ENCODE measurements around the gene SH2D6. TPM values are rescaled to one million over a fixed set of nuclear protein-coding genes. Genes with fewer than 3 reads are reported as not detected.

Gene SH2D6
- total and polyA plus RNA-seq, 9 of the 15 experiments (the other 6 are each of a cell fraction or from before 2014, with no cell fraction given): 0.07 to 0.76 (median 0.33) TPM; not detected in 2

DNA sequence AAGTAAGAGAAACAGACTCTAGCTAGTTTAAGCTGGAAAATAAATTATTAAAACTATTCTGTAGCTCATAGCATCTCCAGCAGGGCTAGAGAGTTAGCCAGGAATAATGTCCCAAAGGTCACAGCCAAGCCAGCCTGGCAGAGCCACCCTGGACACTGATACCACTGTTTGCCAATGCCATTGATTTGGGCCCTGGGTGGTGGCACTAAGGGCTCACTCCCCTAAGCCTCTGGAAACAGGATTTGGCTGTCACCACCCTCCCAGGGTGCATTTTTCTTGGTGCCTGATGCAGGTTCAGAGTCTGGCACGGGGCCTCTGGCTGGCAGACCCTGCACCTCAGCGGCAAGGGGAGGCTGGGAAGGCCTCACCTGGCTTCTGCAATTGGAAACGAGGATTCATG, 7.1 kb downstream of the SH2D6 start:
- H3K9me1 ChIP-seq (ENCODE audit: control insufficient read depth, insufficient read depth, low read length): no peaks in the 10 kb centered on the region
- no peaks in the 10 kb centered on the region for H3K9me3 ChIP-seq (replicated peaks; ENCODE audit: control insufficient read depth, insufficient read depth, low read depth, low read length)
- no peak overlapping the region for H3K4me2 ChIP-seq (ENCODE audit: insufficient read depth, low read length)
- no peaks in the 10 kb centered on the region for H3K27me3 ChIP-seq (ENCODE audit: control insufficient read depth in 2 of 2, insufficient read depth in 2 of 2, low read length in 2 of 2)
- ChIA-PET POLR2A (interaction anchor here (0.6 to 63.9 kb wide), 2 partner anchors 120 to 347 kb away, joined by 3 to 1576 read pairs; partner anchors contain the start of gene MAT2A), CTCF (ENCODE audit: low intra/inter-chr PET ratio) (no interaction called here)
- H3K79me2 ChIP-seq (ENCODE audit: control insufficient read depth, insufficient read depth, low read length): peaks cover 9% of the 10 kb centered on the region; the same call in 2 of the 3 replicates
- H4K20me1 ChIP-seq (replicated peaks; ENCODE audit: control insufficient read depth, insufficient read depth, low read length): no peaks in the 10 kb centered on the region
- H3K4me3 ChIP-seq: no peak overlapping the region
- H3K36me3 ChIP-seq (ENCODE audit: control insufficient read depth, insufficient read depth, low read length): no peaks in the 10 kb centered on the region
- H3K27ac ChIP-seq (ENCODE audit: extremely low read depth, low read depth, low read length): no peak overlapping the region
- no peak for DNase-seq (ENCODE audit: extremely low read depth in 1 of 4, low spot score in 3 of 4)
- peaks cover 52 to 57% of the 10 kb centered on the region in 2 experiments for H3K4me1 ChIP-seq (replicated peaks in 1 of 2; ENCODE audit: control insufficient read depth in 2 of 2, insufficient read depth in 2 of 2, low read length in 2 of 2)
- intact Hi-C loops (cut with micrococcal nuclease): no loop called here
- TF ChIP-seq KLF1 (tag; IDR thresholded peaks at IDR 0.05): no peak
- no peak for TF ChIP-seq ARNT (IDR thresholded peaks at IDR 0.05)
- TF ChIP-seq ZNF174 (CRISPR knock-in tag; IDR thresholded peaks at IDR 0.05): no peak
- FAIRE-seq: no peak
- in situ Hi-C loops (cut with MboI): no loop called here
- peak overlapping the region in 1 of 2 experiments; percentile 74; a peak in 1 of 4 replicates for H3K9ac ChIP-seq (ENCODE audit: insufficient read depth in 1 of 2, low read depth in 2 of 2, low read length in 2 of 2)
- no peak overlapping the region for H2AFZ ChIP-seq (ENCODE audit: low read depth, low read length)
- no TSS peak for BruUV-seq (replicated peaks)
- ATAC-seq: no peak
- 83% methylated on average over 3 of the region's 3 CpGs for WGBS (ENCODE audit: insufficient coverage, low coverage, missing lambda C conversion rate)

DNA sequence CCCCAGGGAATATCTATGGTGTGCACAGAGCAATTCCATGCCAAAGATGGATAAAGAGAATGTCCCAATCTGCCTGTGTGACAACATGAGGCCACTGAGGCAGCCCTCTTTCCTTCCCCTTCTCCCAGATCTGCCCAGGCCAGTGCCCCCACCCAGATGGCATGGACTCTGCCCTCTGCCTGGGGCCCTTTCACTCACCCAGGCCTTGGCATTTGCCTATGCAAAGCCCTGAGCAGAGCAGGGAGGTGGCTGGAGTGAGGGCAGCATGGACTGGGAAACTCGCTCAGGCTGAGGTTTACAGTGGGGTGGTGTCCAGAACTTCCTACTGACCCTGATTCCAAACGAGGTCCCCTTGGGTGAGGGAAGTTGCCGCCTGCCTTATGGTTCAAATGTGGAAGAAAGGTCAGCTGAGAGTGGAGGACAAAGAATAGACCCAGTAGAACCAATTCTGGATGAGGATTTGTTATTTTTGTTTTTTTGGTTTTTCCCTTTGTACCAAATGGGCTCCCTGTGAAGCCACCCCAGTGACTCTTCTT, 8.9 kb downstream of the SH2D6 start:
- Histone ChIP-seq H3K79me2 (ENCODE audit: control insufficient read depth, insufficient read depth, low read length) (no peaks in the 10 kb centered on the region), H3K9ac (ENCODE audit: insufficient read depth in 1 of 2, low read depth in 2 of 2, low read length in 2 of 2) (peak overlapping the region in 1 of 2 experiments; percentile 83; a peak in 2 of 4 replicates), H2AFZ (ENCODE audit: low read depth, low read length) (no peak overlapping the region), H3K9me3 (replicated peaks; ENCODE audit: control insufficient read depth, insufficient read depth, low read depth, low read length) (no peaks in the 10 kb centered on the region), H3K9me1 (ENCODE audit: control insufficient read depth, insufficient read depth, low read length) (no peaks in the 10 kb centered on the region), H3K4me3 (no peak overlapping the region), H3K4me1 (replicated peaks in 1 of 2; ENCODE audit: control insufficient read depth in 2 of 2, insufficient read depth in 2 of 2, low read length in 2 of 2) (peaks cover 41 to 42% of the 10 kb centered on the region in 2 experiments), H3K36me3 (ENCODE audit: control insufficient read depth, insufficient read depth, low read length) (no peaks in the 10 kb centered on the region), H3K27ac (ENCODE audit: extremely low read depth, low read depth, low read length) (no peak overlapping the region), H4K20me1 (replicated peaks; ENCODE audit: control insufficient read depth, insufficient read depth, low read length) (no peaks in the 10 kb centered on the region), H3K27me3 (ENCODE audit: control insufficient read depth in 2 of 2, insufficient read depth in 2 of 2, low read length in 2 of 2) (no peaks in the 10 kb centered on the region), H3K4me2 (ENCODE audit: insufficient read depth, low read length) (no peak overlapping the region)
- ATAC-seq: no peak
- no peak for DNase-seq (ENCODE audit: extremely low read depth in 1 of 4, low spot score in 3 of 4)
- in situ Hi-C loops (cut with MboI) (no loop called here), intact Hi-C loops (cut with micrococcal nuclease) (no loop called here)
- FAIRE-seq: no peak
- no TSS peak for BruUV-seq (replicated peaks)
- POLR2A ChIA-PET: interaction anchor here (0.6 to 63.9 kb wide), 6 partner anchors 8 to 118 kb away, joined by 3 to 1576 read pairs (median 5); partner anchors contain the start of gene MAT2A
- CTCF ChIA-PET (ENCODE audit: low intra/inter-chr PET ratio): no interaction called here
- 49% methylated on average over 3 of the region's 3 CpGs for WGBS (ENCODE audit: insufficient coverage, low coverage, missing lambda C conversion rate)
- TF ChIP-seq, protein P1, sequence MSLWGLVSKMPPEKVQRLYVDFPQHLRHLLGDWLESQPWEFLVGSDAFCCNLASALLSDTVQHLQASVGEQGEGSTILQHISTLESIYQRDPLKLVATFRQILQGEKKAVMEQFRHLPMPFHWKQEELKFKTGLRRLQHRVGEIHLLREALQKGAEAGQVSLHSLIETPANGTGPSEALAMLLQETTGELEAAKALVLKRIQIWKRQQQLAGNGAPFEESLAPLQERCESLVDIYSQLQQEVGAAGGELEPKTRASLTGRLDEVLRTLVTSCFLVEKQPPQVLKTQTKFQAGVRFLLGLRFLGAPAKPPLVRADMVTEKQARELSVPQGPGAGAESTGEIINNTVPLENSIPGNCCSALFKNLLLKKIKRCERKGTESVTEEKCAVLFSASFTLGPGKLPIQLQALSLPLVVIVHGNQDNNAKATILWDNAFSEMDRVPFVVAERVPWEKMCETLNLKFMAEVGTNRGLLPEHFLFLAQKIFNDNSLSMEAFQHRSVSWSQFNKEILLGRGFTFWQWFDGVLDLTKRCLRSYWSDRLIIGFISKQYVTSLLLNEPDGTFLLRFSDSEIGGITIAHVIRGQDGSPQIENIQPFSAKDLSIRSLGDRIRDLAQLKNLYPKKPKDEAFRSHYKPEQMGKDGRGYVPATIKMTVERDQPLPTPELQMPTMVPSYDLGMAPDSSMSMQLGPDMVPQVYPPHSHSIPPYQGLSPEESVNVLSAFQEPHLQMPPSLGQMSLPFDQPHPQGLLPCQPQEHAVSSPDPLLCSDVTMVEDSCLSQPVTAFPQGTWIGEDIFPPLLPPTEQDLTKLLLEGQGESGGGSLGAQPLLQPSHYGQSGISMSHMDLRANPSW (CRISPR knock-in tag; IDR thresholded peaks at IDR 0.05): no peak
- TF ChIP-seq, protein P2, sequence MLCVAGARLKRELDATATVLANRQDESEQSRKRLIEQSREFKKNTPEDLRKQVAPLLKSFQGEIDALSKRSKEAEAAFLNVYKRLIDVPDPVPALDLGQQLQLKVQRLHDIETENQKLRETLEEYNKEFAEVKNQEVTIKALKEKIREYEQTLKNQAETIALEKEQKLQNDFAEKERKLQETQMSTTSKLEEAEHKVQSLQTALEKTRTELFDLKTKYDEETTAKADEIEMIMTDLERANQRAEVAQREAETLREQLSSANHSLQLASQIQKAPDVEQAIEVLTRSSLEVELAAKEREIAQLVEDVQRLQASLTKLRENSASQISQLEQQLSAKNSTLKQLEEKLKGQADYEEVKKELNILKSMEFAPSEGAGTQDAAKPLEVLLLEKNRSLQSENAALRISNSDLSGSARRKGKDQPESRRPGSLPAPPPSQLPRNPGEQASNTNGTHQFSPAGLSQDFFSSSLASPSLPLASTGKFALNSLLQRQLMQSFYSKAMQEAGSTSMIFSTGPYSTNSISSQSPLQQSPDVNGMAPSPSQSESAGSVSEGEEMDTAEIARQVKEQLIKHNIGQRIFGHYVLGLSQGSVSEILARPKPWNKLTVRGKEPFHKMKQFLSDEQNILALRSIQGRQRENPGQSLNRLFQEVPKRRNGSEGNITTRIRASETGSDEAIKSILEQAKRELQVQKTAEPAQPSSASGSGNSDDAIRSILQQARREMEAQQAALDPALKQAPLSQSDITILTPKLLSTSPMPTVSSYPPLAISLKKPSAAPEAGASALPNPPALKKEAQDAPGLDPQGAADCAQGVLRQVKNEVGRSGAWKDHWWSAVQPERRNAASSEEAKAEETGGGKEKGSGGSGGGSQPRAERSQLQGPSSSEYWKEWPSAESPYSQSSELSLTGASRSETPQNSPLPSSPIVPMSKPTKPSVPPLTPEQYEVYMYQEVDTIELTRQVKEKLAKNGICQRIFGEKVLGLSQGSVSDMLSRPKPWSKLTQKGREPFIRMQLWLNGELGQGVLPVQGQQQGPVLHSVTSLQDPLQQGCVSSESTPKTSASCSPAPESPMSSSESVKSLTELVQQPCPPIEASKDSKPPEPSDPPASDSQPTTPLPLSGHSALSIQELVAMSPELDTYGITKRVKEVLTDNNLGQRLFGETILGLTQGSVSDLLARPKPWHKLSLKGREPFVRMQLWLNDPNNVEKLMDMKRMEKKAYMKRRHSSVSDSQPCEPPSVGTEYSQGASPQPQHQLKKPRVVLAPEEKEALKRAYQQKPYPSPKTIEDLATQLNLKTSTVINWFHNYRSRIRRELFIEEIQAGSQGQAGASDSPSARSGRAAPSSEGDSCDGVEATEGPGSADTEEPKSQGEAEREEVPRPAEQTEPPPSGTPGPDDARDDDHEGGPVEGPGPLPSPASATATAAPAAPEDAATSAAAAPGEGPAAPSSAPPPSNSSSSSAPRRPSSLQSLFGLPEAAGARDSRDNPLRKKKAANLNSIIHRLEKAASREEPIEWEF (CRISPR knock-in tag; IDR thresholded peaks at IDR 0.05): no peak
- TF ChIP-seq DPF2 (IDR thresholded peaks at IDR 0.05): no peak

Measured in K562 (cell line).